Activated naive CD8-positive, alpha-beta T cell treated with anti-CD3 and anti-CD28 coated beads, Interleukin-2, amount 10 ng/mL, durations not matched to agents 7 days and 5 days (primary cell): Measurements from ENCODE around the gene NCBP1. TPM values are rescaled to one million over a fixed set of nuclear protein-coding genes. Genes with fewer than 3 reads are reported as not detected.
A peak's percentile ranks its signal among the peaks of the same experiment; 100 is the strongest.
"Not testable (repeated sequence)": the region's sequence is repeated elsewhere in the genome, so short reads cannot be mapped to it uniquely, and the experiment has no call there.

ENCODE experiments used
- ATAC-seq: fragments of 150-1000 bp; cut with Tn5 transposase; one replicate; pipeline ENCODE4 v1.10.0; 2021; ENCODE audit warnings: low read depth, moderate library complexity
- POLR2A ChIA-PET: fragments of 350-600 bp; sonication (Branson Sonifier 250); formaldehyde crosslinking; loops from one replicate; lab custom pipeline; 2021; ENCODE audit warnings: antibody characterized with exemption; lab: Charles Lee
- DNase-seq: peaks from one replicate; pipeline ENCODE4 v3.0.0; 2021
- H3K27ac Mint-ChIP-seq: one replicate; pipeline ENCODE4 v1.8.0; 2022; ENCODE audit warnings: mild to moderate bottlenecking, mixed read lengths
- H3K27me3 Mint-ChIP-seq: one replicate; pipeline ENCODE4 v1.8.0; 2022; ENCODE audit warnings: mild to moderate bottlenecking, moderate library complexity, mixed read lengths
- H3K36me3 Mint-ChIP-seq: one replicate; pipeline ENCODE4 v1.8.0; 2021; ENCODE audit warnings: mild to moderate bottlenecking, mixed read lengths
- H3K4me1 Mint-ChIP-seq: one replicate; pipeline ENCODE4 v1.8.0; 2021; ENCODE audit warnings: mixed read lengths
- H3K4me3 Mint-ChIP-seq: one replicate; pipeline ENCODE4 v1.8.0; 2022; ENCODE audit warnings: mild to moderate bottlenecking, moderate library complexity, mixed read lengths
- H3K9me3 Mint-ChIP-seq: one replicate; pipeline ENCODE4 v1.8.0; 2021; ENCODE audit warnings: mixed read lengths
- total RNA-seq, 2 experiments: library from RNA; stranded (reverse); gene quantifications; one replicate each; pipeline ENCODE4 v1.2.3, GENCODE V29; 2021

Gene NCBP1, protein sequence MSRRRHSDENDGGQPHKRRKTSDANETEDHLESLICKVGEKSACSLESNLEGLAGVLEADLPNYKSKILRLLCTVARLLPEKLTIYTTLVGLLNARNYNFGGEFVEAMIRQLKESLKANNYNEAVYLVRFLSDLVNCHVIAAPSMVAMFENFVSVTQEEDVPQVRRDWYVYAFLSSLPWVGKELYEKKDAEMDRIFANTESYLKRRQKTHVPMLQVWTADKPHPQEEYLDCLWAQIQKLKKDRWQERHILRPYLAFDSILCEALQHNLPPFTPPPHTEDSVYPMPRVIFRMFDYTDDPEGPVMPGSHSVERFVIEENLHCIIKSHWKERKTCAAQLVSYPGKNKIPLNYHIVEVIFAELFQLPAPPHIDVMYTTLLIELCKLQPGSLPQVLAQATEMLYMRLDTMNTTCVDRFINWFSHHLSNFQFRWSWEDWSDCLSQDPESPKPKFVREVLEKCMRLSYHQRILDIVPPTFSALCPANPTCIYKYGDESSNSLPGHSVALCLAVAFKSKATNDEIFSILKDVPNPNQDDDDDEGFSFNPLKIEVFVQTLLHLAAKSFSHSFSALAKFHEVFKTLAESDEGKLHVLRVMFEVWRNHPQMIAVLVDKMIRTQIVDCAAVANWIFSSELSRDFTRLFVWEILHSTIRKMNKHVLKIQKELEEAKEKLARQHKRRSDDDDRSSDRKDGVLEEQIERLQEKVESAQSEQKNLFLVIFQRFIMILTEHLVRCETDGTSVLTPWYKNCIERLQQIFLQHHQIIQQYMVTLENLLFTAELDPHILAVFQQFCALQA
- 10 to 100 TPM; 37.3 to 41.3 TPM for total RNA-seq

DNA sequence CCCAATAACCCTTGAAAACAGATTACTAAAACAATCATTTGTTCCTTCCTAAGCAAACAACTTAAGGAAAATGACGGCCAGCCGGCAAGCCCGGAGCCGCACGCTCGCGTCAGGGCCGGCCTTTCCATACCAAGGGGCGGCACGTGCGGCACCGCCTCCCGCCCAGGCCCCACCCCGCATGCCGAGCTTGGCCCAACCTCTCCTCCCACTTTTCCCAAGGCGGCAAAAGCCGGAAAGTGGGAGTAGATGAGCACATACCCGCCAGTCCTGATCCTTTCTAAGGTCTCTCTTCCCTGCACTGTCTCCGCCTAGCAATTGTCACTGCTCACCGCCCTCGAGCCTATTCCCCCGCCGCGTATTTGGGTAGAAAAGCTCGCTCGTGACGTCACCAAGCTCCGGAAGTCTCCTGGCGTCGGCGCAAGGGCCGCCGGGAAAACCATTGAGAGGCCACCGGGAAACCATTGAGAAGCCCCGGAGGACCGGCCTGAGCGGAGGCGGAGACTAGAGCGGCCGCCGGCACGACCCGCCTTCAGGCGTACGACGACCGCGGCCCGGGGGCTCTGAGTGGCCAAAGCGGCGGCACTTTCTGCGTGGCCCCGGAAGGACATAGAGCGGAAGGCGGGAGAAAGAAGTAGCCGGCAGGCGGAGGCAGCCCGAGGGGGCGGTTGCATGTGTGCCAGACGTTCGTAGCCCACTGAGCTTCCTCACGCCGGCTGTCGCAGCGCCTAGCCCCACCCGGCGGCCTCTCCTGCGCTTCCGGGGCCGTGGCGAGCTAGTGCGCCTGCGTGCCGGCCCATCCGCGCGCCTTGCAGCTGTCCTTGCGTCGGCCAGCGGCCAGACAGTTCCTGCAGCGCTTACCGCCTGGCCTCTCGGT lies at the start of gene NCBP1, which contains the start of gene TSTD2:
Gene NCBP1 (plus strand): TSS at position 837 of the 874 bp plus-strand sequence. CDS start 61 bp downstream, outside the sequence.
Gene TSTD2 (minus strand): TSS at position 384 of the 874 bp plus-strand sequence. CDS start 5,806 bp downstream, outside the sequence.
- peak; percentile 92 for ATAC-seq
- H3K4me1 Mint-ChIP-seq = peaks cover 44% of the 10 kb centered on the region

DNA sequence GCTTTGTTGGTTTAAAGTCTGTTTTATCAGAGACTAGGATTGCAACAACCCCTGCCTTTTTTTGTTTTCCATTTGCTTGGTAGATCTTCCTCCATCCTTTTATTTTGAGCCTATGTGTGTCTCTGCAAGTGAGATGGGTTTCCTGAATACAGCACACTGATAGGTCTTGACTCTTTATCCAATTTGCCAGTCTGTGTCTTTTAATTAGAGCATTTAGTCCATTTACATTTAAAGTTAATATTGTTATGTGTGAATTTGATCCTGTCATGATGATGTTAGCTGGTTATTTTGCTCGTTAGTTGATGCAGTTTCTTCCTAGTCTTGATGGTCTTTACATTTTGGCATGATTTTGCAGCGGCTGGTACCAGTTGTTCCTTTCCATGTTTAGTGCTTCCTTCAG lies 48.8 kb upstream of the NCBP1 start:
- H3K4me1 Mint-ChIP-seq, POLR2A ChIA-PET, ATAC-seq, H3K27me3 Mint-ChIP-seq, H3K4me3 Mint-ChIP-seq, H3K27ac Mint-ChIP-seq, H3K36me3 Mint-ChIP-seq, DNase-seq, H3K9me3 Mint-ChIP-seq: not testable (repeated sequence)

More for the DNA sequence above, at the start of gene NCBP1, which contains the start of gene TSTD2:
- Mint-ChIP-seq H3K9me3 (no peaks in the 10 kb centered on the region), H3K27me3 (no peaks in the 10 kb centered on the region), H3K36me3 (peaks cover 7% of the 10 kb centered on the region), H3K4me3 (peak within 1 kb of the TSS; percentile 99), H3K27ac (peak within 1 kb of the TSS; percentile 100)
- POLR2A ChIA-PET = interaction anchor here (0.6 to 2.8 kb wide), 22 partner anchors 9 to 1214 kb away, joined by 3 to 27 read pairs (median 3); partner anchors contain the start of genes ANP32B, NANS, TBC1D2 and TDRD7
- peak; percentile 94 for DNase-seq

- H3K4me1 Mint-ChIP-seq, ATAC-seq, H3K36me3 Mint-ChIP-seq, H3K9me3 Mint-ChIP-seq, H3K4me3 Mint-ChIP-seq, H3K27me3 Mint-ChIP-seq, POLR2A ChIA-PET, H3K27ac Mint-ChIP-seq, DNase-seq: not testable (repeated sequence)
Observed at GRCh38 chr9:97586909-97587308, 46.7 kb upstream of the NCBP1 start.

- no peaks in the 10 kb centered on the region for H3K36me3 Mint-ChIP-seq
- ATAC-seq (no peak), DNase-seq (no peak)
- peaks cover 6% of the 10 kb centered on the region for H3K27me3 Mint-ChIP-seq
- POLR2A ChIA-PET = no interaction called here
- H3K4me1 Mint-ChIP-seq = peaks cover 3% of the 10 kb centered on the region
- H3K4me3 Mint-ChIP-seq = no peak overlapping the region
- H3K27ac Mint-ChIP-seq = no peak overlapping the region
- H3K9me3 Mint-ChIP-seq = peaks cover 3% of the 10 kb centered on the region
Observed at GRCh38 chr9:97591535-97591934, 42.1 kb upstream of the NCBP1 start.

GRCh38 chr9:97592126-97592525 lies 41.5 kb upstream of the NCBP1 start:
- POLR2A ChIA-PET = no interaction called here
- Mint-ChIP-seq H3K27ac (no peak overlapping the region), H3K9me3 (peaks cover under 1% of the 10 kb centered on the region), H3K4me1 (peaks cover 3% of the 10 kb centered on the region), H3K4me3 (no peak overlapping the region), H3K27me3 (peaks cover 6% of the 10 kb centered on the region), H3K36me3 (no peaks in the 10 kb centered on the region)
- ATAC-seq (no peak), DNase-seq (no peak)

DNA sequence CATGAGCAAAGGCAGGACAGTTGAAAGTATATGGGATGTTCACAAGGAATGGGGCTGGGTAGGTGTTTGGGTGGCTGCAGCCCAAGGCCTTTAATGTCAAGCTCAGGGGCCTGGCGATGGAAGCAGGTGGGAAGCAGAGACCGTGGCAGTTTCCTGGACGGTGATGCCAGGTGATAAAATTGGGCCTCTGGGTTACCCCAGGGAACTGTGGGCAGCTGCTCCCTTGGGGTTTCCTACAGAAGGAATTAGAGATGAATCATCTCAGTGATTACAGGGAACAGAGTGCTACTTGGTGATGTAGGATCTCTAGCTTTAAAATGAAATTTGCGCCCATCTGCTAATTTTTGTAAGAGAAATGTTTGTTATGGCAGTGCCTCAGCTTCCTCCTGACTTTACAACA lies 39.7 kb upstream of the NCBP1 start:
- POLR2A ChIA-PET = no interaction called here
- ATAC-seq (no peak), DNase-seq (no peak)
- Mint-ChIP-seq H3K27ac (no peak overlapping the region), H3K4me1 (peaks cover 11% of the 10 kb centered on the region), H3K27me3 (peaks cover 6% of the 10 kb centered on the region), H3K36me3 (no peaks in the 10 kb centered on the region), H3K4me3 (no peak overlapping the region), H3K9me3 (no peaks in the 10 kb centered on the region)

GRCh38 chr9:97594381-97594921 lies 39.2 kb upstream of the NCBP1 start:
- DNase-seq (no peak), ATAC-seq (no peak)
- H3K4me1 Mint-ChIP-seq = peaks cover 11% of the 10 kb centered on the region
- H3K27me3 Mint-ChIP-seq = peaks cover 6% of the 10 kb centered on the region
- H3K9me3 Mint-ChIP-seq = no peaks in the 10 kb centered on the region
- no peaks in the 10 kb centered on the region for H3K36me3 Mint-ChIP-seq
- no peak overlapping the region for H3K27ac Mint-ChIP-seq
- POLR2A ChIA-PET = no interaction called here
- H3K4me3 Mint-ChIP-seq = no peak overlapping the region

DNA sequence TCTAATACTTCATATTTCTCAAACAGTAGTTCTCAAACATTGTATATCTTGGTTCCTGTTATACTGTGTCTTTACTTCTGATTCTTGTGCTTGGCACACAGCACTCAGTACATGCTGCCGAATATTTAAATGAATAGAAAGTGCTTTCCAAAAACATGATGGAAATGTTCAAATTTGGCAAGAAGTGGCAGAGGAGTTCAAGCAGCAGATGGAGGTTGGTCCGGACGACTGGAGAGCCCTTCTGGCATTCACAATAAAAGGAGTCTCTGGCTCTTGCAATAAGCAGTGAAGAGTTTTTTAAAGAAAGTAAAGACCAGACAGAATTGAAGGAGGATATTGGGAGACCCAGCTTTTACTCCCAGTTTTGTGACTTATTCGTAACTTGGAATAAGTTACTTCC lies 36.7 kb upstream of the NCBP1 start:
- Mint-ChIP-seq H3K27ac (no peak overlapping the region), H3K9me3 (no peaks in the 10 kb centered on the region), H3K27me3 (peaks cover 6% of the 10 kb centered on the region), H3K4me1 (peaks cover 11% of the 10 kb centered on the region), H3K36me3 (peaks cover 3% of the 10 kb centered on the region), H3K4me3 (no peak overlapping the region)
- DNase-seq = no peak
- no peak for ATAC-seq
- POLR2A ChIA-PET = no interaction called here

- Mint-ChIP-seq H3K9me3 (no peaks in the 10 kb centered on the region), H3K4me1 (peaks cover 9% of the 10 kb centered on the region), H3K27ac (peak overlapping the region; percentile 53), H3K27me3 (peaks cover 1% of the 10 kb centered on the region), H3K36me3 (peaks cover 10% of the 10 kb centered on the region), H3K4me3 (peak overlapping the region; percentile 48)
- ATAC-seq (peak; percentile 93), DNase-seq (peak; percentile 57)
- POLR2A ChIA-PET = interaction anchor here (0.7 to 1.3 kb wide), 4 partner anchors 35 to 902 kb away, joined by 3 to 6 read pairs (median 4); partner anchors contain the start of genes NCBP1, TMOD1 and TSTD2
Observed at GRCh38 chr9:97598461-97599288, 34.9 kb upstream of the NCBP1 start.

DNA sequence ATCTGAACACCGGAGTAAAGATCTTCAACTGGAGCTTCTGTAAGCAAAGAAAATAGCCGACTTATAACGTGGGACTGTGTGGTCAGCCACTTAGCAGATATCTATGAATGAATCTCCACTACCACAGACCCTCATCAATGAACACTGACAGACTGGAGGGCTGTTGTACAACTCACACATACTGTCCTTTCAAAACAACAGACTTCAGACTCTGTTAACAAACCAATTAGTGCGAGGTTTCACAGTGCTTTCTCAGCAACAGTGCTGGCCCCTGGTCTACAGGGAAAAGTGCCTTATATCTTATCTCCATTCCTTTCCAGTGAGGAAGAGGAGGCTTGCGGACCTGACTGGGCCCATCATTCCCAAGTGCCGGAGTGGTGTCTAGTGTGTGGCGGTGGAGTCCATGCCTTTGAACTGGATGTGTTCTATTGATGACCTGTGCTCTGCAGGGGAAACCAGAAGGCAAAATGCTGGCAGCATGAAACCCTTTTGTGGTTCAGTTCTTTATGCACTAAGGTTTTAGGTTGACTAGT lies 34.2 kb upstream of the NCBP1 start:
- Mint-ChIP-seq H3K27me3 (no peaks in the 10 kb centered on the region), H3K9me3 (no peaks in the 10 kb centered on the region), H3K27ac (no peak overlapping the region), H3K4me1 (peaks cover 9% of the 10 kb centered on the region), H3K36me3 (peaks cover 10% of the 10 kb centered on the region), H3K4me3 (no peak overlapping the region)
- POLR2A ChIA-PET = interaction anchor here (1.3 kb wide), 2 partner anchors 34 to 129 kb away, joined by 3 read pairs; partner anchors contain the start of genes NCBP1 and TSTD2
- ATAC-seq (no peak), DNase-seq (no peak)

DNA sequence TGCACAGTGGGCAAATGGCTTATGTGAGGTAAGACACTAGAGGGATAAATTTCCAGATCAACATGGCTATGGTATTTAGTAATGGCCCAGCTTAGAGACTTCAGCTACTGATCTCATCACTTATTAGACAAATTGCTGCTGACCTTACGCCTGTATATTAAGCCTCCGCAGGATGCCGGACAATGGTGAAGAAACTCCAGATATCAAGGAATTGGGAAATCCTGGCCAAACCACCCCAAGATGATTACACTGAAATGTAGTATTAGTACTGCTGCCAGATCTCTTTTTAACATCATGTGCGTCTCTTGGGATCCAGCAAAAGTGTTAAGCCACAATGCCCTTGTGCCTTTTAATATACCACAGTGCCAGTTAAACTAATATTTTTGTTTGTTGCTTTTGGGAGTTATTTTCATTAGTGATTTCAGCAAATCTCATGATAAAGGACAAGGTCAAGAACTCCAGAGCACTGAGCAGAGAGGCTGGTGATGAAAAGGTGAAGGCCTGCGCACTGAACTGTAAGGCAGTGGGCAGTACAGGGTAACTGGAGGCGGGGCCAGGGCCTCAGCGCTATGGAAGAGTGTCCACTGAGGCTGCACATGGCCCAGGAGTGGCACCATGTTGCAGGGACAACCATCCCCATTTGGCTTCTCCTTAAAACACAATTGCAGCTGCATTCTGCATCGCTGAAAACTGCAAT lies 32.9 kb upstream of the NCBP1 start:
- Mint-ChIP-seq H3K36me3 (peaks cover 10% of the 10 kb centered on the region), H3K4me1 (peaks cover 9% of the 10 kb centered on the region)

More for the DNA sequence above, 32.9 kb upstream of the NCBP1 start:
- ATAC-seq (no peak), DNase-seq (no peak)
- Mint-ChIP-seq H3K9me3 (no peaks in the 10 kb centered on the region), H3K4me3 (no peak overlapping the region), H3K27ac (no peak overlapping the region), H3K27me3 (no peaks in the 10 kb centered on the region)
- POLR2A ChIA-PET = no interaction called here
